HG03575 (cell line): Measurements from ENCODE around the gene PKDCC.
"Not testable (repeated sequence)": the region's sequence is repeated elsewhere in the genome, so short reads cannot be mapped to it uniquely, and the experiment has no call there.

Experiments
- ATAC-seq: cut with Tn5 transposase; IDR thresholded peaks from one replicate; pipeline ENCODE4 v1.9.1; 2021; ENCODE audit not compliant: unreplicated experiment, insufficient number of reproducible peaks, low FRiP score; ENCODE audit errors: extremely low read depth

PKDCC gene

DNA sequence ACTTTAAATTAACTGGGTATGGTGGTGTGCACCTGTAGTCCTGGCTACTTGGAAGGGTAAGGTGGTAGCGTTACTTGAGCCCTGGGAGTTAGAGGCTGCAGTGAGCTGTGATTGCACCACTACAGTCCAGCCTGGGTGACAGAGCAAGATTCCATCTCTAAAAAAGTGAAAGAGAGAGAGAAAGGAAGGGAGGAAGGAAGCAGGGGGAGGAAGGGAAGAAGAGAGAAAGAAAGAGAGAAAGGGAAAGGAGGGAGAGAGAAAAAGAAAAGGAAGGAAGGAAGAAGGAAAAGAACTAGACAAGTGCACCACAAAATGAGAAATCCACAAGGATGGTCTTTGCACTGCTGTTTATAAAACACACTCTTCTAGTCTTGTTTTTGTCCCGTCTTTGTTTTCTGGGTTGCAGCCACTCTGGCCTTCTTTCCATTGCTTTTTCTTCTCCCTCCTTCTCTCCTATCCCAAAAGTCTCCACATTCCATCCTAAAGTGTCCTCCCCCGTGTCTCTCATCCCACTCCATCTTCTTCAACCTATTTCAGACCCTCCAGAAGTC, 32.0 kb downstream of the PKDCC start:
- no peak for ATAC-seq

DNA sequence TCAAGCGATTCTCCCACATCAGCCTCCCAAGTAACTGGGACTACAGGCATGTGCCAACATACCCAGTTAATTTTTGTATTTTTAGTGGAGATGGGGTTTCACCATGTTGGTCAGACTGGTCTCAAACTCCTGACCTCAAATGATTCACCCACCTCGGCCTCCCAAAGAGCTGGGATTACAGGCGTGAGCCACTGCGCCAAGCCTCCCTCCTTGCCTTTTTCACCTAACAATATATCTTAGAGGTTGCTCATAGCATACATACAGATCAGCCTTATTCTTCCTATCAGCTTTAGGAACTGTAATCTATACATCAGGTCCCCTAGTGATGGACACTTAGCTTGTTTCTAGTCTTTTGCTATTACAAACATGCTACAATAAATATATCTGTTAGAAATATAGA, 33.3 kb downstream of the PKDCC start:
- not testable (repeated sequence) for ATAC-seq

DNA sequence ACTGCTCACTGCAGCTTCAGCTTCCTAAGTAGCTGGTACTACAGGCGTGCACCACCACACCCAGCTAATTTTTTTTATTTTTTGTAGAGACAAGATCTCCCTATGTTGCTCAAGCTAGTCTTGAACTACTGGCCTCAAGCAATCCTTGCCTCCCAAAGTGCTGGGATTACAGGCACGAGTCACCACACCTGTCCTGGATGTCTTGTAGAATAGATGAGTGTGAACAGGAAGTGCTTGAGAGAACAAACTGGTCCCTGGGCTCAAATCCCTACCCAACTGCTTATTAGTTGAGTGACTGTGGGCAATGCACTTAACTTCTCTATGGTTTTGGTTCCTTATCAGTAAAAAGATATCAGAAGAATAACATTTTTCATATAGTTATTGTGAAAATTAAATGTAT, 34.2 kb downstream of the PKDCC start:
- no peak for ATAC-seq

DNA sequence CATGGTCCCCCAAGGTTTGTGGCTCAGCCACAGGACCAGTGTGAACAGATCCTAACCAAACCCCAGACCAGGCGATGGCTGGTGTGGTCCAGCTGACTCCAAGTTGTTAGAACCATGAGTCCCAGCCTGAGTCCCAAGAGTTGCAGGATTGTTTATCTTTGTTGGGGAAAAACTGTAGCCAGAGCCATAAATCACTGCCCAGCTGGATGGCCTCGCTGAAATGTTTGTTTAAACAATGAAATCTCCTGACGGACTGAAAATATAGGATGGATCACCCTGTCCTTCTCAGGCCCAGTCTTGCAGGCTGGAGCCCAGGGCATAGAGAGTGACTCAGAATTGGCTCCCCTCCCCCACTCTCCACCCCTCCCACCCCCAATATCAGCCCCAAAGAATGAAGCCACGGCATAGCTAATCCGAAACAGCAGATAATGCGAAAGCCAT, 36.4 kb downstream of the PKDCC start:
- no peak for ATAC-seq

DNA sequence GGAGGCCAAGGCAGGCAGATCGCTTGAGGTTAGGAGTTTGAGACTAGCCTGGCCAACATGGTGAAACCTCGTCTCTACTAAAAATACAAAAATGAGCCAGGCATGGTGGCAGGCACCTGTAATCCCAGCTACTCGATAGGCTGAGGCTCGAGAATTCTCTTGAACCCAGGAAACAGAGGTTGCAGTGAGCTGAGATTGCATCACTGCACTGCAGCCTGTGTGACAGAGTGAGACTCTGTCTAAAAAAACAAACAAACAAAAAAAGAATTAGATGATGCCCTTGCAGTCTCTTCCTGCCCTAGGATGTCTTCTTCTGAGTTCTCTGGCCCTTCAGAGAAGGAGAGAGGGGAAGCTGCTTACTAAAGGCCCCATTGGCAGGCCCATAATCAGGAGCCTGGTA, 37.2 kb downstream of the PKDCC start:
- ATAC-seq, result not testable (repeated sequence)

DNA sequence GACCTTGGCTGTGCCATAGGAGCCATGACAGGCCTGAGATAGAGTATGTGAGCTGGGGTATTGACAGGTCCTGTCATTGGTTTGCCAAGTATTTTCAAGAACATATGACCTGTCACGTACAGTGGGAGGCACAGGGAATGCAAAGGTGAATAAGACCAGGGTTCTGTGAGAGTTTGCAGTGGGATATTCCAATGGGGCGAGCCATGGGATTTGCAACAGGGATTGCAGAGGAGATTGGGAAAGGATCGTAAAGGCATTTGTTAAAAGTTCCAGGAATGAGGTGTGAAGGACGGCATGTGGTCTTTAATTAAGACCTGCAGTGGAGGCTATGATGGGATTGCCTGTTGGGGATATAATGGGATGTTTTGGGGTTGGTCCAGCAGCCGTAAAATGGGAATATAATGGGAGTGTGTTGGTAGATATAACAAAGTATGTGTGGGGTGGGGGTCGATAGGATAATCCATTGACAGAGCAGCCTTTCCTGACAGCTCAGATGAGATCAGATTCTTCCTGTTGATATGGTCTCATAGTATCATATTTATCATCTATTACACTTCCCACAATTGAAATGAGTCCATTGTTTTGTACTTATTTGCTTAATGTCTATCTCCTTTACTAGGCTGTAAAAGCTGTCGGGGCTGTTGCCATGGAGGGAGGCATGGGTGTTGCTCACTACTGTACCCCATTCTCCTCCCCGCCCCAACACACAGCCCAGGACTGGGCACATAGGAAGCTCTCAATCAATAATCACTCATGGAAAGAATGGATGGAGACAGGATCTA, 38.1 kb downstream of the PKDCC start:
- no peak for ATAC-seq

DNA sequence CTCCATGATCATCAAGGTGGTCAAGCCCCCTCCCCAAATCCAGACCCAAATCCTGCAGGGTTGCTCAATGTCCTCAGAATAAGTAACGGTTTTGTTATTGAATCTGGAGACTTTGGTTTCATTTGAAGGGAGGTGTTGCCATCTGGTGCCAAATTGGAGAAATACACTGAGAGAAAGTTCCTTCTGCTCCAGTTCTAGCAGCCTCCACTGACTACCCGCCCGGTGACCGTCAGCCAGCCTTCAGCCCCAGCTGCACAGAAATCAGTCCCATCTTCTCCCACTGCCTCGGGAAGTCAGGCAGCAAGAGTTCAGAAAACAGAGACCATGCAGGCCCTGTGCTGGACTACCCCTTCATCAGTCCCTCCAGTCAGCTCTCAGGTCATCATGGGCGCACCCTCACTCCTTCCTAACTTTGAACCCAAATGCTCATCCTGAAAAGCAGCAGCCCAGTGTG, 38.7 kb downstream of the PKDCC start:
- no peak for ATAC-seq

DNA sequence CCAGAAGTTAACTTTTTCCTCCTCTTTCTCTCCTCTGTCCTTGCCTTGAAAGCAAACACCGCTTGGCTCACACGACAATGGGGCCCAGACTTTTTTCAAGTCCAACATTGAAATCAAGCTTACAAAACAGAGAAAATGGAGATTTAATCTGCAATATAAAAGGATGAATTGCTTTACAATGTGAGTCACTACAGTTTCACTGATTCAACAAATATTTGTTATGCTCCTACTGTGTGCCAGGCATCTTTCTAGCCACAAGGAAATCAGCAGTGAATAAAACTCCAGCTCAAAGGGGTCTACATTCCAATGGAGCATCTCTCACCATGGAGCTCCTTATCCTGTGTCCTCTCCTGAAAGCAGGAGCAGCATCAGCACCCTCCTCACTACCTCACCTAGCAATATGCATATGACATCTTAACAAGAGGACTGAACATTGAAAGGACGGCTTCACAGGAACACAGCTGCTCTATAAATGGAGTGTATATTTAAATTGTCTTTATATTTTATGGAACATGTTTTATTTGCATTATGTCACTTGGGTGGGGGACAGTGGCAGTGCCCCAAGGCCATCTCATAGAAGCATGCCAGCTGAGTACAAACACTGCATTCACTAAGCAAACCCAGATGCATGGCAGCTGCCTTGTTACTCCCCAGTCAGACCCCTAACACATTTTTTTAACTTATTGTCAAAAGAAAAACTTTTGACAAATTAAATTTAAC, 39.5 kb downstream of the PKDCC start:
- no peak for ATAC-seq

DNA sequence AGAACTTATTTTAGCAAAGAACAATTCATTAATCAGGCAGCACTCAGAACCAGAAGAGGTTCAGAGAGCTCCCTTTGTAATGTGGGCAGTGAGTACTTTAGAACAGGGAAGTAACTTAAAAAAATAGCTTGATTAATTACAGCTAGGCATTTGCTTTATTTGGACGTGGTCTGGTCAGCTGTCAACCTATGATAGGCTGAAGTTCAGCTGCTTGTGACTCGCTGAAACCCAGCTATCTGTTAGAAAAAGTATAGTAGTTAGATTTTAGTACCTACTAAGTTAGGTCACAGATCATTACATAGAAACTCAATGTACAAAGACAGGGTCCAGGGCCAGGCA, 40.0 kb downstream of the PKDCC start:
- no peak for ATAC-seq

DNA sequence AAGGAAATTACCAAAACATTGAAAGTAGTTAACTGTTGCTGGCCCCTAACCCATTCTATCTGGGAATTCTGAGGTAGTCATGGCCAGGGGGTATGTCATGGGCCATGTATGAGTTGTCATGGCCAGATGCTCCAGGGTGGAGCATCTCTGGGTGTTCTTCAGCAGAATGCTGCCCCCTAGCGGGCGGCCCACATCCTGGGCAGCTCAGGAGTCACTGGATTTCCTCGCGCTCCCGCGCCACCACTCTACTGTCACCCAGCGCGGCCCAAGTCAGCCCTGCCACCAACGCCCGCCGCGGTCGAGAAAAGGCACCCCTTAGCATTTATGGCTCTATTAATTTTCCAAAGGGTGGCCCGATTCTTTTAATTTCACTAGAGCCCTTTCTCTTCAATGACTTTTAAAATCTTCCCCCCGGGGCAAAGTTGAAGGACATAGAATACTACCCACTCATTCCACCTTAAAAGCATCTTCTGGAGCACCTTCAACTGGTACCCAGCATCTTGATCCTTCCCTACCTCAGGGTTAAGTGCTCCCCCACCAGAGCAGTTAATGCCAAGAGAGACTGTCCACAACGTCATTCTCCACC, 41.6 kb downstream of the PKDCC start:
- no peak for ATAC-seq

DNA sequence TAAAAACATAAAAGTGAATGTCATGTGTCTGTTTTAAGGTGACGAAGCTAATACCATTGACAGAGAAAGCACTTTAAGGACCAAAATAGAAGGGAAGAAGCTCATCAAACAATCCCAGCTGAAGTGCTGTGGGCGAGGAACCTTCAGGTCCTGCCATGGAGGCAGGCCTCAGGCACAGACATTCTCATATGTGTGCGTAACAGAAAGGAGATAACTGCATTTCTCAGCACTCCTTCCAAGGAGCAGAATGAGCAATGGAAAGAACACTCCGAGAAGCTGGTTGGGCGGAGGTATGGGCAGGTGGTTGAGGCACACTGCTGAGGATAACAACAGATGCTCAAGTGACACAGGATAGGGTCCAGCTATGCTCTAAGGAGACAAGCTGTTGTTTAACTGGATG, 42.4 kb downstream of the PKDCC start:
- ATAC-seq, result no peak

DNA sequence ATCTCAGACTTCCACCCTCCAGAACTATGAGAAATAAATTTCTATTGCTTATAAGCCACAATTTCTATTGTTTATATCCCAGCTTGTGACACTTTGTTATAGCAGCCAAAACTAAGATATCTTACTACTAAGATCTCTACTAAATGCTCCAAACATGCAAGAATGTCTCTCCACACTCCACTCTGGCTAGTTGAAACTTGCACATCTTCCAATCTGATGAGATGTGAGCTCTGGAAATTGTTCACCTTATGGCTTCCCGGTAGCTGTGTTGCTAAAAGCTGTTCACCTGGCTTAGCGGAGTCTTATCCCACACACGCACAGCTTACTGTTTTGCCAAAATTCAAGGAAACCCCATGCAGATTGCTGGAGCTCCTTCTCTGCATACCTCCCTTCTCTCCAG, 43.9 kb downstream of the PKDCC start:
- ATAC-seq, result no peak

DNA sequence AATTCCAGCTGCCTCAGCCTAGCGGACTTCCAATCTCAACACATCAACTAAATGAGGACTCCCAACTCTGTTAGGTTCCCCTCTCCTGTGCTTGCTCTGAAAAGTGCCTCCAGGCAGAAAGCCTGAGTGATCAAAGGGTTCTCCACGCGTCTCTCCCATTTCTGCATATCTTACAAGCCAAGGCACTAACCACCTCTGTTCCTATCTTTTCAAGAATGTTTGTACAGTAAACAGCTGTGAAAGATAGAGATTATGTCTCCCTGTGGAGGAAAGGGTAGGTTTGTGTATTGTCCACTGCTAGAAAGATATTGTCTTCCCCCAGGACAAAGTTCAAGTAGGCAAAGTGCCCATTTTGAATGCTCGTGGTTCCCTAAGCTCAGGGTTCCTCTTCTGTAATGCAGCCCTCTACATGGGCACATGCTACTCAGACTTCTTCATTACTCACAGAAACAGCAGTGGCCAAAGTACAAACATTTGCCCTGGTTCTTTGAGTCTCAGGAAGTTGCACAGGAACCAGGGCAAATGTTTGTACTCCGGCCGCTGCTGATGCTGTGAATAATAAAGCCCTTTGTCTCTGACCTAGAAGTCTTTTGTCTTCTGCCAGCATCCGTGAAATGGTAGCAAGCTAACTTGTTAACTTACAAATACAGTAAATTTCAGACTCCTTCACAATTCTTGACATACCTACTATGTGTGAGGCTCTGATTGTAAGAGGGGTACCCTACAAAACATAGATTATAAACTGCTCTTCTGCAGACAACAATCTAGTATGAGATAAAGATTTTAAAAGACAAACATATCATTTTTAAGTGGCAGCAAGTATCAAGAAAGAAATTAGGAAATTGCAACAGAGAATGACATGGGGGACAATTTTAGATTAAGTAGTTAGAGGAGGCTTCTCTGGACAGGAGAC, 44.5 kb downstream of the PKDCC start:
- ATAC-seq, result no peak

DNA sequence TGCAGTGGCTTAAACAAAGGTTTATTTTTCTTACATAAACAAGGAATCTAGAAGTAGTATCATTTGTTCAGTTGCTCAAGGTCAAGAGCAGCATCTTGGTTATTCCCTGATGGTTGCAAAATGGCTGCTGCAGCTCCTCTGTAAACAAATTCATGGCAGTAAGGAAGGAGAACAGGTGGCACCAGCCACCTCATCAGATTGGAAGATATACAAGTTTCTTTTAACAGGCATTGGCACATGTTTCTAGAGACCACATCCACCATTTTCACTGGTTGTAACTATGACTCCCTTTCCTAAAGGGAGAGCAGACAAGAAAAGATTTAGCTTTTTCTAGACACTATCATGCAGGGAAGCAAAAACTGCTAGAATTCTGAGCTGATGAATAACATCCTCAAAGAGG, 46.3 kb downstream of the PKDCC start:
- ATAC-seq, result no peak

DNA sequence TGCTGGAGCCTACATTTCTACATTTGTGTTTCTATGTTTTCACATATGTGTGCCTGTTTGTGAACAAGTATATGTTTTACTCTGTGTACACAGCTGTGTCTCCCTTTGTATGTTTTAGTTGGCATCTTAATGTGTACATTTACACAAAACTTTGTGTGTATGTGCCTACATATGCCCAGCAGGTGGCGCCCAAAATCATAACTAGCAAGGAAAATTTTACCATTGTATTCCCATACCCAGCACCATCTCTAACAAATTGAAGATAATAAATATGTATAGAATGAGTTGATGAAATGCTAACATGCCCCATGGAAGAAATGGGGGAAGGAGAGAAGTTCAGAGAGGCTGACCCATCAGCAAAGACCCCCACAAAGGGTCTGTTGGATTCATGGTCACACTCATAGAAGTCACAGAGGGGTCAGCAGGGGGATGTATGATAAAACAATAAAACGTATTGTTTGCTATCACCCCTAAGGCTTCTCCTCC, 48.1 kb downstream of the PKDCC start:
- no peak for ATAC-seq

DNA sequence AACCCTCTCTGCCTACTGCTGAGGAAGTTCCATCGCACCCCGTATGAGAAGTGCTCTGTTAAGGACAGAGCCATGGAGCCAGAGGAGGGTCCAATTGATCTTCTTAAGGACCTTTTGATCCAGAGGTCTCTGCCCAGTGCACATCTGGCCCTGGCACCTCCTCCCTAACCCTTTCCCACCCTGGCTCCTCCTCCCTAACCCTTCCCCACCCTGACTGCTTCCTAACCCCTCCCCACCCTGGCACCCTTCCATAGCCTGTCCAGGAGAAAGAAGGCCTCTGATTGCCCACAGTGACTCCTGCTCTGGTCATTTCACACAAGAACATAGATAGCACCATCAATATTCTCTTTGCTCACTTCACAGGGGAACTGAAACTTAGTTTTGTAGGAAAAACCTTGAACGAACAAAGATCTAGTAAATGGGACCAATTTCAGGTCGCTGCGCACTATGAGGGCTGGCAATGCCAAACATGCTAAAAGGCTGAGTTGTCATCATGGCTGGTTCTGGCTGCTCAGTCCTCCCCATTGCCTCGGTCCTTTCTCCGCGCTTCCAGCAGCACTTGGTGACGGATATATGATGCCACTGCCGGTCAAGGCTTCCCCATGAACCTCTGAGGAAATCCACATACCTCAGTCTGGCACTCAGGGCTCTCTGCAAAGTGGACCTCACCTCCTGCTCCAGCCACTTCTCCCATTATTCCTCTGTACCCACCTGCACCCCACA, 49.2 kb downstream of the PKDCC start:
- ATAC-seq, result peak; percentile 44

DNA sequence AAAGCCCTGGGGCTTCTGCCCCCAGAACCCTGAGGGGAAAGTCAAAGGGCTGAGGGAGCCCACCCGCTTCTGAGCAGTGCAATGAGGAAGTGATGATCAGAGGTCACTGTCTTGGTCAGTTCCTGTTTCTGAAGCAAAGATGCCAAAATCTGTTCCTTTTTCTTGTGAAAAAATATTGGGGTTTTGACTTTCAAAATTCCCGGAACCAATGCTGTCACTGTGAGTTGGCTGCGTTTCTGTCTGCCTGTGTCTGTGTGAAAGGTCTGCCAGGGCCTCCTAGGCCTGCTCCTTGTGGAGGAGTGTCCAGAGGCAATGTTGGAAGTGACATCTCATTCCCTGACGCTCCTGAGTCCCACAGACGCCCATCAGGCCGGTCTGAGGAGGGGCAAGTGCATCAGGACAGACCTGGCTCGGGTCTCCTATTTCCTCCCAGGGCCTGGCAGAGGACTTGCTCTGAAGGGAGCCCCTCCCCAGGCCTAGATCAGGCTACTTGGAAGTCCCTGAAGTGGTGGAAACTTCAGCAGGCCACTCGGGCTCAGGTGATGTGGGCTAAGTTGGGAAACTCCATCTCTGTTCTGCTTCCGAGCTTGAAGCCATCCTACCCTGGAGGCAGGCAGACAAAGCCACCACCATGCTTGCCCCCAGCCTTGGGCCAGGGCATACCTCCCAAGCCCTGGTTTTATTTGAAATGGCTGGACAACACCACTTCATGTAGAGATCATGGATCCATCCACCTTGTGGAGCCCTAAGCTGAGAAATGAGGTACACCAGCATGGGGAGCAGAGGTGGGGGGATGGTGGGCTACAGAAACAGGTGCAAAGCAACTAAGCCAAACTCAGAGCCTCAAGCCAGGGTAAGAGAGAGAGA, 51.0 kb downstream of the PKDCC start:
- no peak for ATAC-seq
